Naive thymus-derived CD4-positive, alpha-beta T cell (primary cell): ENCODE data around the gene OR4D11. TPM values are rescaled to one million over a fixed set of nuclear protein-coding genes. Genes with fewer than 3 reads are reported as not detected.
"Not testable (repeated sequence)": the region's sequence is repeated elsewhere in the genome, so short reads cannot be mapped to it uniquely, and the experiment has no call there.

Source experiments
- ATAC-seq: fragments of 150-1000 bp; cut with Tn5 transposase; 2 replicates; pipeline ENCODE4 v1.10.0; 2021; ENCODE audit warnings: mild to moderate bottlenecking, moderate library complexity
- CTCF ChIA-PET: fragments of 350-600 bp; sonication (Branson Sonifier 250); formaldehyde crosslinking; loops from one replicate; lab custom pipeline; 2021; ENCODE audit warnings: antibody characterized with exemption; lab: Charles Lee
- POLR2A ChIA-PET: fragments of 350-600 bp; sonication (Branson Sonifier 250); formaldehyde crosslinking; loops from one replicate; lab custom pipeline; 2021; ENCODE audit warnings: antibody characterized with exemption, inconsistent platforms; lab: Charles Lee
- DNase-seq, 9 donors: peaks; one replicate each; pipeline versions ENCODE4 v3.0.0 to v3.0.0-alpha.2; 2020 to 2022; ENCODE audit warnings: mixed read lengths in 1 of 9
- H3K27ac ChIP-seq: one replicate; pipeline ENCODE4 v1.7.0; 2013; ENCODE audit warnings: mild to moderate bottlenecking, low read depth, low read length, moderate library complexity
- H3K27me3 ChIP-seq, 2 donors: one replicate each; pipeline ENCODE4 v1.7.0; 2013; ENCODE audit warnings: low read length in 2 of 2, mild to moderate bottlenecking in 2 of 2, moderate library complexity in 2 of 2; ENCODE audit not compliant: control insufficient read depth in 2 of 2, insufficient read depth in 2 of 2
- H3K36me3 ChIP-seq, 3 experiments: 1 replicate in 2 of 3; 2 replicates in 1 of 3; pipeline ENCODE4 v1.7.0; 2013; ENCODE audit warnings: low read length in 3 of 3, mild to moderate bottlenecking in 3 of 3, moderate library complexity in 1 of 3; ENCODE audit not compliant: insufficient read depth in 3 of 3, control insufficient read depth in 2 of 3
- H3K4me1 ChIP-seq, 2 donors: one replicate each; pipeline ENCODE4 v1.7.0; 2013; ENCODE audit warnings: low read length in 2 of 2, mild to moderate bottlenecking in 2 of 2, moderate library complexity in 1 of 2; ENCODE audit not compliant: control insufficient read depth in 2 of 2, insufficient read depth in 2 of 2
- H3K4me3 ChIP-seq: 2 replicates; pipeline ENCODE4 v1.7.0; 2013; ENCODE audit warnings: mild to moderate bottlenecking, low read length
- H3K9me3 ChIP-seq, 3 experiments: 1 replicate in 2 of 3; 2 replicates in 1 of 3; pipeline ENCODE4 v1.7.0; 2013; ENCODE audit warnings: low read length in 3 of 3; ENCODE audit not compliant: control insufficient read depth in 2 of 3
- H3K27ac Mint-ChIP-seq, 9 donors: one replicate each; pipeline ENCODE4 v1.8.0; 2020 to 2022; ENCODE audit warnings: mixed read lengths in 9 of 9, mild to moderate bottlenecking in 8 of 9, moderate library complexity in 5 of 9, inconsistent platforms in 2 of 9
- H3K27me3 Mint-ChIP-seq, 5 donors: one replicate each; pipeline ENCODE4 v1.8.0; 2021 to 2022; ENCODE audit warnings: mixed read lengths in 5 of 5, mild to moderate bottlenecking in 1 of 5
- H3K36me3 Mint-ChIP-seq, 5 donors: one replicate each; pipeline ENCODE4 v1.8.0; 2020 to 2022; ENCODE audit warnings: mixed read lengths in 5 of 5, mild to moderate bottlenecking in 3 of 5, inconsistent platforms in 1 of 5
- H3K4me1 Mint-ChIP-seq, 7 donors: one replicate each; pipeline ENCODE4 v1.8.0; 2020 to 2022; ENCODE audit warnings: mixed read lengths in 7 of 7, mild to moderate bottlenecking in 3 of 7, inconsistent platforms in 1 of 7
- H3K4me3 Mint-ChIP-seq, 10 donors: one replicate each; pipeline ENCODE4 v1.8.0; 2020 to 2022; ENCODE audit warnings: mild to moderate bottlenecking in 10 of 10, mixed read lengths in 10 of 10, moderate library complexity in 6 of 10, inconsistent platforms in 2 of 10
- H3K9me3 Mint-ChIP-seq, 11 donors: one replicate each; pipeline ENCODE4 v1.8.0; 2020 to 2022; ENCODE audit warnings: mixed read lengths in 11 of 11, mild to moderate bottlenecking in 4 of 11, inconsistent platforms in 1 of 11, moderate library complexity in 1 of 11
- intact Hi-C, 2 donors: fragments of 100-400 bp; cut with micrococcal nuclease; formaldehyde crosslinking; loops; one replicate each; pipeline ENCODE4 v1.15.1; 2023
- polyA plus RNA-seq, 2 donors: library from polyadenylated mRNA; unstranded; fragments of 300-500 nt; fragmentation: Illumina TruSeq; gene quantifications; one replicate each; pipeline ENCODE4 v1.2.3, GENCODE V29; 2021
- total RNA-seq, 6 experiments: library from RNA in 5 of 6; stranded (reverse) in 5 of 6; gene quantifications; 1 replicate in 5 of 6; 2 replicates in 1 of 6; pipeline ENCODE4 v1.2.3 and lab custom pipeline; 2021 to 2026

Gene OR4D11
- total and polyA plus RNA-seq, 7 experiments from 2014 or later, result not detected

DNA sequence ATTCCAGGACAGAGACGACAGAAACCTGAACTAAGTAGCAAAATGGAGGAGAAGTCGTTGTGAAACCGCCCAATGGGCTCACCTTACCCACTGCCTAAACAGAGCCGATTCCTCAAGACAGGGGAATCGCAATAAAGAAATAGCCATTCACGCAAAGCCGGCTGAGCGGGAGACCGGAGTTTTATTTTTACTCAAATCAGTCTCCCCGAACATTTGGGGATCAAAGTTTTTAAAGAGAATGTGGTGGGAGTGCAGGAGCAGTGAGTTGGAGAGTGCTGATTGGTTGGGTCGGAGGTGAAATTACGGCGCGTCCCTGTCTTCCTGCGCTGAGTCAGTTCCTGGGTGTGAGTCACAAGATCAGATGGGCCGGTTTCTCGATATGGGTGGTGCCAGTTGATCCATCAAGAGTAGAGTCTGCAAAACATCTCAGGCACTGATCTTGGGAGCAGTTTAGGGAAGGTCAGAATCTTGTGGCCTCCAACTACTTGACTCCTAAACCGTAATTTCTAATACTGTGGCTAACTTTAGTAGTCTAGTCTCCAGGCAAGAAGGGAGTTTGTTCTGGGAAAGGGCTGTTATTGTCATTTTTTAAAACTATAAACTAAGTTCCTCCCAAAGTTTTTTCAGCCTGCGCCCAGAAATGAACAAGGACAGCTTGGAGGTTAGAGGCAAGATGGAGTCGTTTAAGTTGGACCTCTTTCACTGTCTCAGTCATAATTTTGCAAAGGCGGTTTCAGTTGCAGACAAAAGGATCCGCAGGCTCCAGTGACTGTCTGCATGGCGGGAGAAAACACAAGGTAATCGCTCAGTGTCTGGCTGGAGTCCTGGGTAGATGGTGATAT is 42.0 kb downstream of the OR4D11 start:
- peaks cover 0 to 4% of the 10 kb centered on the region in 2 donors for H3K4me1 ChIP-seq
- H3K4me3 ChIP-seq, result no peak overlapping the region
- CTCF ChIA-PET, result no interaction called here
- intact Hi-C loops, result no loop called here
- DNase-seq (no peak), ATAC-seq (no peak)
- peaks cover 0 to 2% (median 0%) of the 10 kb centered on the region in 11 donors for H3K9me3 Mint-ChIP-seq
- H3K27ac ChIP-seq, result no peak overlapping the region
- POLR2A ChIA-PET, result no interaction called here
- no peaks in the 10 kb centered on the region for H3K36me3 ChIP-seq
- H3K27me3 Mint-ChIP-seq, result peaks cover 0 to 6% (median 0%) of the 10 kb centered on the region in 5 donors
- peaks cover 0 to 13% (median 12%) of the 10 kb centered on the region in 7 donors for H3K4me1 Mint-ChIP-seq
- no peaks in the 10 kb centered on the region for H3K9me3 ChIP-seq
- H3K27me3 ChIP-seq, result no peaks in the 10 kb centered on the region
- peaks cover 0 to under 1% (median 0%) of the 10 kb centered on the region in 5 donors for H3K36me3 Mint-ChIP-seq
- H3K4me3 Mint-ChIP-seq, result no peak overlapping the region
- H3K27ac Mint-ChIP-seq, result no peak overlapping the region

DNA sequence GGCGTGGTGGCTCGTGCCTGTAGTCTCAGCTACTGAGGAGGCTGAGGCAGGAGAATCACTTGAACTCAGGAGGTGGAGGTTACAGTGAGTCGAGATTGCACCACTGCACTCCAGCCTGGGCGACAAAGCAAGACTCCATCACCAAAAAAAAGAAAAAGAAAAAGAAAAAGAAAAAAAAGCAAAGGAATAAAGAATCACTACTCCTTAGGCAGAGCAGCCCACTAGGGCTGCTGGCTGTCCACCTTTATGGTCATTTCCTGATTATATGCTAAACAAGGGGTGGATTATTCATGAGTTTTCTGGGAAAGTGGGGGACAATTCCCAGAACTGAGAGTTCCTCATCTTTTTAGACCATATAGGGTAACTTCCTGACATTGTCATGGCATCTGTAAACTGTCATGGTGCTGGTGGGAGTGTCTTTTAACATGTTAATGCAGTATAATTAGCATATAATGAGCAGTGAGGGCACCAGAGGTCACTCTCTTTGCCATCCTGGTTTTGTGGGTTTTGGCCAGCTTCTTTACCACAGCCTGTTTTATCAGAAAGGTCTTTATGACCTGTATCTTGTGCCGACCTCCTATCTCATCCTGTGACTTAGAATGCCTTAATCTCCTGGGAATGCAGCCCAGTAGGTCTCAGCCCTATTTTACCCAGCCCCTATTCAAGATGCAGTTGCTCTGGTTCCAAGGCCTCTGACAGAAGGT is 44.4 kb downstream of the OR4D11 start:
- ATAC-seq, H3K9me3 ChIP-seq, H3K36me3 Mint-ChIP-seq, POLR2A ChIA-PET, intact Hi-C loops, DNase-seq, H3K27me3 ChIP-seq, H3K4me3 ChIP-seq, H3K27ac Mint-ChIP-seq, H3K27ac ChIP-seq, H3K36me3 ChIP-seq, H3K4me1 ChIP-seq: not testable (repeated sequence)
- peaks cover 0 to 12% (median 0%) of the 10 kb centered on the region in 11 donors for H3K9me3 Mint-ChIP-seq
- peaks cover 0 to 18% (median 0%) of the 10 kb centered on the region in 5 donors for H3K27me3 Mint-ChIP-seq
- H3K4me3 Mint-ChIP-seq, result peak overlapping the region in 1 of 10 donors; percentile 38
- H3K4me1 Mint-ChIP-seq, result peaks cover 0 to 32% (median 28%) of the 10 kb centered on the region in 7 donors
- CTCF ChIA-PET, result interaction anchor here (1.0 kb wide), 1 partner anchor 10 kb away, joined by 4 read pairs; no protein-coding TSS in a partner anchor

DNA sequence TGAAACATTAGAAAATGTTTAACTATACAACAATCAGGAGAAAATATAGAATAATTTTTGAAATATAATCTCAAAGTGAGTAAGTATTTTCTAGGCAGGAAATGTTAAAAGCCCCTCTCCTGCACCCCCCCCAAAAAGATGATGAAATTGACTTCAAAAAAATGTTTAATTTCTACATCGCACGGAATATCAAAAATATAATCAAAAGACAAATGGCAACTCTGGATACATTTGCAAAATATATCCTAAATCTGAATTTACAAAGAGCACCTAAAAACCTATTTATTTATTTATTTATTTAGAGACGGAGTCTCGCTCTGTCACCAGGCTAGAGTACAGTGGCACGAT is 44.9 kb downstream of the OR4D11 start:
- CTCF ChIA-PET, result interaction anchor here (2.5 kb wide), 1 partner anchor 11 kb away, joined by 16 read pairs; no protein-coding TSS in a partner anchor
- peak overlapping the region in 1 of 9 donors; percentile 98 for H3K27ac Mint-ChIP-seq
- H3K4me3 Mint-ChIP-seq, result no peak overlapping the region

DNA sequence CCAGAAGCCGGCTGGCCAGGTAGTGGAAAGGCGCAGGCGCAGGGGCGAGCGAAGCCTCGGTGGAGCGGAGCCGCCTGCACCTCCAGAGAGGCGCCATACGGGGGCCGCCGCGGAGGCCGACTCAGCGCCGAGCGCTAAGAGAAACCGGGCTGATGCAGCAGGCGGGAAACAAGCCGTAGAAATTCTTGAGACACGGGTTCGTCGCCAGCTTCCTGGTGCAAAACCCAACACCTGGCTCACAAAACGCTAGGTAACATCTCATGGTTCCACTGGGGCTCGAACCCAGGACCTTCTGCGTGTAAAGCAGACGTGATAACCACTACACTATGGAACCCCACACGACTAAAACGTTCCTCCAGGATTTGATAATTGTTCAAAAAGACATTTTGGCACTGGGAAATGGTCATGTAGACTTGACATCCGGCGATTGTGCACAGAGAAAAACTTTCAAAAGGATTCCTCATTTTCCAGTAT is 47.0 kb downstream of the OR4D11 start:
- Mint-ChIP-seq H3K9me3 (peaks cover 0 to 12% (median 0%) of the 10 kb centered on the region in 11 donors), H3K27me3 (peaks cover 0 to 28% (median 0%) of the 10 kb centered on the region in 5 donors), H3K36me3 (peaks cover 0 to 9% (median 0%) of the 10 kb centered on the region in 5 donors), H3K27ac (peak overlapping the region; percentile 89 to 100 (median 98)), H3K4me1 (peaks cover 0 to 40% (median 32%) of the 10 kb centered on the region in 7 donors), H3K4me3 (peak overlapping the region; percentile 70 to 98 (median 92))
- Histone ChIP-seq H3K27ac (peak overlapping the region; percentile 66), H3K9me3 (no peaks in the 10 kb centered on the region), H3K27me3 (no peaks in the 10 kb centered on the region), H3K4me1 (peaks cover under 1 to 4% of the 10 kb centered on the region in 2 donors), H3K4me3 (peak overlapping the region; percentile 59), H3K36me3 (no peaks in the 10 kb centered on the region)
- ChIA-PET POLR2A (interaction anchor here (0.6 to 4.2 kb wide), 8 partner anchors 9 to 118 kb away, joined by 3 to 32 read pairs (median 4); partner anchors contain the start of genes OSBP and PATL1), CTCF (interaction anchor here (1.1 to 2.5 kb wide), 3 partner anchors 11 to 13 kb away, joined by 3 to 16 read pairs (median 5); no protein-coding TSS in a partner anchor)
- ATAC-seq (peak; percentile 92), DNase-seq (peak; percentile 67 to 95 (median 89))
- intact Hi-C loops, result loop anchor here (1.0 to 10.0 kb wide), 13 partner anchors 10 to 1893 kb away; partner anchors contain the start of genes MRPL16 (in 2 of the 2), PATL1 (in 2 of the 2), STX3 (in 2 of the 2) and ZFP91 (in 2 of the 2)

More for the DNA sequence above, 44.9 kb downstream of the OR4D11 start:
- H3K9me3 Mint-ChIP-seq, result peaks cover 0 to 12% (median 0%) of the 10 kb centered on the region in 11 donors
- Histone ChIP-seq H3K9me3 (no peaks in the 10 kb centered on the region), H3K4me3 (no peak overlapping the region), H3K36me3 (no peaks in the 10 kb centered on the region), H3K27me3 (no peaks in the 10 kb centered on the region), H3K4me1 (peaks cover 0 to 4% of the 10 kb centered on the region in 2 donors), H3K27ac (no peak overlapping the region)
- POLR2A ChIA-PET, result interaction anchor here (1.5 to 4.2 kb wide), 3 partner anchors 8 to 67 kb away, joined by 3 to 32 read pairs (median 19); partner anchors contain the start of gene OSBP
- peaks cover 0 to 35% (median 30%) of the 10 kb centered on the region in 7 donors for H3K4me1 Mint-ChIP-seq
- intact Hi-C loops, result no loop called here
- peaks cover 0 to 9% (median 0%) of the 10 kb centered on the region in 5 donors for H3K36me3 Mint-ChIP-seq
- peaks cover 0 to 21% (median 0%) of the 10 kb centered on the region in 5 donors for H3K27me3 Mint-ChIP-seq
- DNase-seq (no peak), ATAC-seq (no peak)

DNA sequence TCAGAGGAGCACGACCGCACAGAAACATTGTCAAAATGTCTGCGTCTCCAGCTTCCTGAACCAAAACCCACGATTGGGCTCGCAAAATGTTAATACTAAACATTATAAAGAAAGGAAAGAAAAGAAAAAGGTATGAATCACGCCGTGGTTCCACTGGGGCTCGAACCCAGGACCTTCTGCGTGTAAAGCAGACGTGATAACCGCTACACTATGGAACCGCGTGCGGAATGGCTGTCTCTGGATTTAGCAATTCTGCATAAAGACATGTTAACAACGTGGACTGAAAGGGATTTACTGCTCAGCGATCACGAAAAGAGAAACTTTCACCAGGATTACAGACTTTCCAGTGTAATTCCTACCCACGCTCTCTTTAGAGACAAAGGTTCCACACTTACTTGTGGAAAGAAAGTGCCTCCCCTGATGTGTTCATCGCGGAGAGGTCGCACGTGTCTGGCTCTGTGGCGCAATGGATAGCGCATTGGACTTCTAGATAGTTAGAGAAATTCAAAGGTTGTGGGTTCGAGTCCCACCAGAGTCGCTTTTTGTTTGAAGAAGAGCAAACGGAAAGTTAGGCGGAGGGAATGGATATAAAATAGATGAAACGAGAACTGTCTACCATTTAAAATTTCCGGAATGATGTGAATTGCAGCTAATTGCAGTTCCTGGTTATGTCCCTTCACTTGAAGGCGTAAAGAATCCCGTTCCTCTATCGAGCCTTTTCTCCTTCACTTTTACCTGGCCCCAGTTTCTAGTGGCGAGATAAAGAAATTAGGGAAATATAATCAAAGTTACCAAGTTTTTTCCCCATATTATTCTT is 47.7 kb downstream of the OR4D11 start:
- ChIA-PET CTCF (interaction anchor here (1.1 to 2.5 kb wide), 3 partner anchors 11 to 14 kb away, joined by 3 to 16 read pairs (median 5); no protein-coding TSS in a partner anchor), POLR2A (interaction anchor here (0.7 to 4.2 kb wide), 10 partner anchors 8 to 244 kb away, joined by 3 to 32 read pairs (median 4); partner anchors contain the start of genes OSBP and PATL1)
- Histone ChIP-seq H3K9me3 (no peaks in the 10 kb centered on the region), H3K4me3 (peak overlapping the region; percentile 59), H3K27ac (peak overlapping the region; percentile 66), H3K27me3 (no peaks in the 10 kb centered on the region), H3K4me1 (peaks cover 7 to 9% of the 10 kb centered on the region in 2 donors), H3K36me3 (no peaks in the 10 kb centered on the region)
- peaks cover 0 to 12% (median 0%) of the 10 kb centered on the region in 11 donors for H3K9me3 Mint-ChIP-seq
- H3K27ac Mint-ChIP-seq, result peak overlapping the region; percentile 89 to 100 (median 98)
- intact Hi-C loops, result loop anchor here (1.0 to 10.0 kb wide), 13 partner anchors 9 to 1894 kb away; partner anchors contain the start of genes MRPL16 (in 2 of the 2), PATL1 (in 2 of the 2), STX3 (in 2 of the 2) and ZFP91 (in 2 of the 2)
- peaks cover 0 to 34% (median 2%) of the 10 kb centered on the region in 5 donors for H3K27me3 Mint-ChIP-seq
- ATAC-seq (peak; percentile 66), DNase-seq (peak; percentile 58 to 89 (median 84))
- H3K36me3 Mint-ChIP-seq, result peaks cover 0 to 9% (median 0%) of the 10 kb centered on the region in 5 donors
- H3K4me1 Mint-ChIP-seq, result peaks cover 4 to 46% (median 39%) of the 10 kb centered on the region in 7 donors
- peak overlapping the region; percentile 70 to 98 (median 92) for H3K4me3 Mint-ChIP-seq
